GM19324 (cell line): ENCODE measurements around the gene ZNF737.
"Not testable (repeated sequence)": the region's sequence is repeated elsewhere in the genome, so short reads cannot be mapped to it uniquely, and the experiment has no call there.

ENCODE experiments used
- ATAC-seq: cut with Tn5 transposase; IDR thresholded peaks from one replicate; pipeline ENCODE4 v1.9.1; 2021; ENCODE audit warnings: mild to moderate bottlenecking, moderate library complexity; ENCODE audit not compliant: unreplicated experiment, low FRiP score

The ZNF737 gene

GRCh38 chr19:20565321-20566018, at the start of gene ZNF737:
Gene ZNF737, minus strand, starts transcription at chr19:20565781. Its CDS starts 141 bp downstream, at chr19:20565640.
- peak; percentile 65 for ATAC-seq

GRCh38 chr19:20614971-20615370, 49.4 kb upstream of the ZNF737 start:
- not testable (repeated sequence) for ATAC-seq

- no peak for ATAC-seq
Measured at GRCh38 chr19:20612711-20613316, 47.2 kb upstream of the ZNF737 start.

- ATAC-seq, result no peak
Measured at GRCh38 chr19:20611866-20612265, 46.3 kb upstream of the ZNF737 start.

- no peak for ATAC-seq
Measured at GRCh38 chr19:20607943-20608342, 42.4 kb upstream of the ZNF737 start.

GRCh38 chr19:20558571-20558970, 7.0 kb downstream of the ZNF737 start:
- no peak for ATAC-seq

- ATAC-seq, result no peak
Measured at GRCh38 chr19:20558011-20558410, 7.6 kb downstream of the ZNF737 start.

- ATAC-seq, result not testable (repeated sequence)
Measured at GRCh38 chr19:20544667-20545333, 20.8 kb downstream of the ZNF737 start.

GRCh38 chr19:20530303-20530702, 35.3 kb downstream of the ZNF737 start:
- ATAC-seq, result not testable (repeated sequence)

GRCh38 chr19:20513189-20513904, 52.2 kb downstream of the ZNF737 start:
- ATAC-seq, result no peak

GRCh38 chr19:20503476-20503875, 62.1 kb downstream of the ZNF737 start:
- no peak for ATAC-seq
